ENCODE results near the gene PAM16. TPM values are rescaled to one million over a fixed set of nuclear protein-coding genes. Genes with fewer than 3 reads are reported as not detected.

Gene PAM16
- total RNA-seq, 1 experiment from 2014 or later: 117 TPM

- BruUV-seq (replicated peaks): no TSS peak
- Mint-ChIP-seq H3K27ac (ENCODE audit: low read depth, unreplicated experiment) (no peak overlapping the region), H3K9me3 (ENCODE audit: unreplicated experiment) (no peaks in the 10 kb centered on the region), H3K27me3 (ENCODE audit: insufficient read depth, unreplicated experiment) (no peaks in the 10 kb centered on the region), H3K4me1 (ENCODE audit: insufficient read depth, unreplicated experiment) (peaks cover 14% of the 10 kb centered on the region), H3K4me3 (ENCODE audit: unreplicated experiment) (no peak overlapping the region), H3K36me3 (ENCODE audit: insufficient read depth, unreplicated experiment) (peaks cover 6% of the 10 kb centered on the region)
- no peak for TF ChIP-seq CTCF (IDR thresholded peaks at IDR 0.05; ENCODE audit: unreplicated experiment)
- peak; percentile 69 for DNase-seq (ENCODE audit: unreplicated experiment)
- ChIA-PET CTCF (interaction anchor here (0.7 to 10.0 kb wide), 7 partner anchors 10 to 455 kb away, joined by 3 to 129 read pairs (median 4); no protein-coding TSS in a partner anchor), POLR2A (interaction anchor here (1.0 to 1.7 kb wide), 5 partner anchors 10 to 122 kb away, joined by 3 to 9 read pairs (median 3); no protein-coding TSS in a partner anchor)
- intact Hi-C loops (cut with micrococcal nuclease): no loop called here
Observed at GRCh38 chr16:4393240-4393600, 42.1 kb upstream of the PAM16 start.

GRCh38 chr16:4392382-4393239 lies 41.5 kb upstream of the PAM16 start:
- peaks cover 6% of the 10 kb centered on the region for H3K36me3 Mint-ChIP-seq (ENCODE audit: insufficient read depth, unreplicated experiment)
- H3K4me3 Mint-ChIP-seq (ENCODE audit: unreplicated experiment): no peak overlapping the region
- TF ChIP-seq CTCF (IDR thresholded peaks at IDR 0.05; ENCODE audit: unreplicated experiment): no peak
- no TSS peak for BruUV-seq (replicated peaks)
- peaks cover 14% of the 10 kb centered on the region for H3K4me1 Mint-ChIP-seq (ENCODE audit: insufficient read depth, unreplicated experiment)
- POLR2A ChIA-PET: interaction anchor here (0.5 to 1.7 kb wide), 5 partner anchors 11 to 121 kb away, joined by 3 to 9 read pairs (median 3); no protein-coding TSS in a partner anchor
- DNase-seq (ENCODE audit: unreplicated experiment): peak; percentile 77
- H3K9me3 Mint-ChIP-seq (ENCODE audit: unreplicated experiment): no peaks in the 10 kb centered on the region
- no peaks in the 10 kb centered on the region for H3K27me3 Mint-ChIP-seq (ENCODE audit: insufficient read depth, unreplicated experiment)
- CTCF ChIA-PET: interaction anchor here (0.6 to 10.0 kb wide), 6 partner anchors 10 to 192 kb away, joined by 3 to 129 read pairs (median 4); no protein-coding TSS in a partner anchor
- H3K27ac Mint-ChIP-seq (ENCODE audit: low read depth, unreplicated experiment): peak overlapping the region; percentile 54
- intact Hi-C loops (cut with micrococcal nuclease): no loop called here

GRCh38 chr16:4391631-4392381 lies 40.7 kb upstream of the PAM16 start:
- Mint-ChIP-seq H3K4me3 (ENCODE audit: unreplicated experiment) (no peak overlapping the region), H3K27ac (ENCODE audit: low read depth, unreplicated experiment) (peak overlapping the region; percentile 54), H3K27me3 (ENCODE audit: insufficient read depth, unreplicated experiment) (no peaks in the 10 kb centered on the region), H3K36me3 (ENCODE audit: insufficient read depth, unreplicated experiment) (peaks cover 6% of the 10 kb centered on the region), H3K9me3 (ENCODE audit: unreplicated experiment) (no peaks in the 10 kb centered on the region), H3K4me1 (ENCODE audit: insufficient read depth, unreplicated experiment) (peaks cover 14% of the 10 kb centered on the region)
- CTCF ChIA-PET: interaction anchor here (0.6 to 10.0 kb wide), 4 partner anchors 11 to 232 kb away, joined by 3 to 129 read pairs (median 7); no protein-coding TSS in a partner anchor
- DNase-seq (ENCODE audit: unreplicated experiment): no peak
- TF ChIP-seq CTCF (IDR thresholded peaks at IDR 0.05; ENCODE audit: unreplicated experiment): no peak
- intact Hi-C loops (cut with micrococcal nuclease): no loop called here
- BruUV-seq (replicated peaks): no TSS peak
- POLR2A ChIA-PET: interaction anchor here (0.7 to 1.5 kb wide), 2 partner anchors 10 to 11 kb away, joined by 3 to 9 read pairs; no protein-coding TSS in a partner anchor
